CD14-positive monocyte (primary cell): Measurements from ENCODE around the gene RAC2. TPM values are rescaled to one million over a fixed set of nuclear protein-coding genes. Genes with fewer than 3 reads are reported as not detected.
A peak's percentile ranks its signal among the peaks of the same experiment; 100 is the strongest.

Source experiments
- DNase-seq, 3 donors: peaks; one replicate each; pipeline ENCODE4 v3.0.0-alpha.2; 2011 to 2022
- H2AFZ ChIP-seq: 2 replicates; pipeline ENCODE4 v1.6.0; 2012; ENCODE audit warnings: mild to moderate bottlenecking, low read depth, low read length, inconsistent platforms; ENCODE audit not compliant: insufficient read depth, poor library complexity, severe bottlenecking
- H3K27ac ChIP-seq, 2 donors: 1 replicate in 1 of 2; 2 replicates in 1 of 2; pipeline ENCODE4 v1.5.1; 2012 to 2013; ENCODE audit warnings: low read length in 2 of 2, control low read depth in 1 of 2, inconsistent platforms in 1 of 2, low read depth in 1 of 2, mild to moderate bottlenecking in 1 of 2
- H3K27me3 ChIP-seq, 2 donors: one replicate each; pipeline versions ENCODE4 v1.6.0 to v1.6.1; 2011 to 2013; ENCODE audit warnings: low read length in 2 of 2; ENCODE audit not compliant: control insufficient read depth in 2 of 2, insufficient read depth in 2 of 2
- H3K36me3 ChIP-seq, 2 donors: replicated peaks in 1 of 2; 1 replicate in 1 of 2; 2 replicates in 1 of 2; pipeline versions ENCODE4 v1.5.1 to v1.6.1; 2012 to 2013; ENCODE audit warnings: low read length in 2 of 2, control low read depth in 1 of 2, inconsistent platforms in 1 of 2, mild to moderate bottlenecking in 1 of 2; ENCODE audit not compliant: insufficient read depth in 2 of 2, control insufficient read depth in 1 of 2
- H3K4me1 ChIP-seq, 2 donors: 1 replicate in 1 of 2; 2 replicates in 1 of 2; pipeline versions ENCODE4 v1.5.1 to v1.6.1; 2012 to 2013; ENCODE audit warnings: low read length in 2 of 2, control low read depth in 1 of 2, inconsistent platforms in 1 of 2, mild to moderate bottlenecking in 1 of 2, moderate library complexity in 1 of 2; ENCODE audit not compliant: insufficient read depth in 2 of 2, control insufficient read depth in 1 of 2
- H3K4me2 ChIP-seq: replicated peaks from 2 replicates; pipeline ENCODE3; 2012; ENCODE audit warnings: low read length, moderate library complexity, mild to moderate bottlenecking; ENCODE audit not compliant: poor library complexity, severe bottlenecking; ENCODE audit errors: extremely low read depth
- H3K4me3 ChIP-seq, 3 experiments: fragments of 200-600 bp in 1 of 3; sonication (generic) in 1 of 3; replicated peaks in 1 of 3; 1 replicate in 2 of 3; 2 replicates in 1 of 3; pipeline ENCODE4 v1.5.1; 2011 to 2013; ENCODE audit warnings: low read length in 3 of 3, mild to moderate bottlenecking in 3 of 3, control low read depth in 2 of 3, low read depth in 2 of 3, inconsistent platforms in 1 of 3, moderate library complexity in 1 of 3
- H3K79me2 ChIP-seq: 2 replicates; pipeline ENCODE4 v1.6.0; 2012; ENCODE audit warnings: mild to moderate bottlenecking, control low read depth, inconsistent platforms, low read length, moderate library complexity; ENCODE audit not compliant: insufficient read depth
- H3K9ac ChIP-seq: 2 replicates; pipeline ENCODE4 v1.6.0; 2017; ENCODE audit warnings: low read length, mild to moderate bottlenecking; ENCODE audit not compliant: insufficient read depth, poor library complexity, severe bottlenecking
- H3K9me3 ChIP-seq, 2 donors: replicated peaks in 1 of 2; 1 replicate in 1 of 2; 2 replicates in 1 of 2; pipeline versions ENCODE4 v1.5.1 to v1.6.1; 2012 to 2013; ENCODE audit warnings: low read length in 2 of 2, control low read depth in 1 of 2; ENCODE audit not compliant: control insufficient read depth in 1 of 2, insufficient read depth in 1 of 2
- H4K20me1 ChIP-seq: 2 replicates; pipeline ENCODE4 v1.6.0; 2012; ENCODE audit warnings: mild to moderate bottlenecking, low read length, control low read depth, moderate library complexity; ENCODE audit not compliant: insufficient read depth
- H3K27ac Mint-ChIP-seq, 7 donors: one replicate each; pipeline ENCODE4 v1.8.0; 2020; ENCODE audit warnings: mild to moderate bottlenecking in 7 of 7, mixed read lengths in 7 of 7, moderate library complexity in 6 of 7, inconsistent platforms in 2 of 7
- H3K27me3 Mint-ChIP-seq, 3 donors: one replicate each; pipeline ENCODE4 v1.8.0; 2021 to 2022; ENCODE audit warnings: low read depth in 3 of 3, mild to moderate bottlenecking in 3 of 3, mixed read lengths in 3 of 3, moderate library complexity in 3 of 3, inconsistent platforms in 1 of 3
- H3K36me3 Mint-ChIP-seq, 2 donors: one replicate each; pipeline ENCODE4 v1.8.0; 2020; ENCODE audit warnings: mixed read lengths in 2 of 2, inconsistent platforms in 1 of 2, mild to moderate bottlenecking in 1 of 2
- H3K4me1 Mint-ChIP-seq: one replicate; pipeline ENCODE4 v1.8.0; 2020; ENCODE audit warnings: mild to moderate bottlenecking, mixed read lengths
- H3K4me3 Mint-ChIP-seq, 2 donors: one replicate each; pipeline ENCODE4 v1.8.0; 2020; ENCODE audit warnings: mild to moderate bottlenecking in 2 of 2, mixed read lengths in 2 of 2, moderate library complexity in 1 of 2
- H3K9me3 Mint-ChIP-seq, 7 donors: one replicate each; pipeline ENCODE4 v1.8.0; 2020 to 2022; ENCODE audit warnings: mixed read lengths in 7 of 7, mild to moderate bottlenecking in 6 of 7, moderate library complexity in 6 of 7, inconsistent platforms in 2 of 7
- CTCF ChIP-seq: fragments of 200-600 bp; IDR thresholded peaks from one replicate; pipeline ENCODE4 v1.8.0; 2022; ENCODE audit warnings: antibody characterized with exemption, mild to moderate bottlenecking
- WGBS: methylation state at CpG from one replicate; pipeline ENCODE4 v1.1.5; 2013; ENCODE audit warnings: missing lambda C conversion rate; ENCODE audit not compliant: insufficient coverage; 5-methylcytosine and 5-hydroxymethylcytosine counted together
- intact Hi-C, 2 donors: fragments of 100-400 bp; cut with micrococcal nuclease; formaldehyde crosslinking; loops; one replicate each; pipeline versions ENCODE4 v1.15.0 to v1.15.1; 2023
- polyA plus RNA-seq, 3 donors: library from polyadenylated mRNA; depleted of rRNA in 1 of 3; unstranded in 2 of 3; stranded (reverse) in 1 of 3; fragments of 300-500 nt in 2 of 3; fragments of >200 nt in 1 of 3; fragmentation: Illumina TruSeq in 2 of 3; gene quantifications; 1 replicate in 2 of 3; 2 replicates in 1 of 3; pipeline ENCODE4 v1.2.3, GENCODE V29; 2012 to 2021

Gene RAC2
- polyA plus RNA-seq, 3 donors = 360 to 529 (median 526) TPM

GRCh38 chr22:37194750-37195149 is 49.3 kb downstream of the RAC2 start:
- H3K4me1 Mint-ChIP-seq = peaks cover 10% of the 10 kb centered on the region
- H3K9me3 Mint-ChIP-seq = no peaks in the 10 kb centered on the region
- H3K79me2 ChIP-seq = no peaks in the 10 kb centered on the region
- H4K20me1 ChIP-seq = peaks cover 6% of the 10 kb centered on the region
- WGBS = 83% methylated on average over 1 of the region's 3 CpGs
- H3K36me3 ChIP-seq = no peaks in the 10 kb centered on the region
- H3K4me1 ChIP-seq = peaks cover 12 to 18% of the 10 kb centered on the region in 2 donors
- H3K4me3 ChIP-seq = no peak overlapping the region
- intact Hi-C loops = loop anchor here (5.0 kb wide), 1 partner anchor 117 kb away; no protein-coding TSS in a partner anchor
- H3K4me3 Mint-ChIP-seq = no peak overlapping the region
- H2AFZ ChIP-seq = no peak overlapping the region
- H3K27ac ChIP-seq = no peak overlapping the region
- no peaks in the 10 kb centered on the region for H3K27me3 ChIP-seq
- peaks cover 0 to 4% (median 1%) of the 10 kb centered on the region in 3 donors for H3K27me3 Mint-ChIP-seq
- H3K36me3 Mint-ChIP-seq = no peaks in the 10 kb centered on the region
- peak overlapping the region in 2 of 7 donors; percentile 29 to 31 for H3K27ac Mint-ChIP-seq
- no peaks in the 10 kb centered on the region for H3K9me3 ChIP-seq
- DNase-seq = no peak
- H3K9ac ChIP-seq = no peak overlapping the region
- no peak for TF ChIP-seq CTCF
- no peak overlapping the region for H3K4me2 ChIP-seq

- no peak overlapping the region for H3K27ac ChIP-seq
- no peaks in the 10 kb centered on the region for H3K36me3 ChIP-seq
- H3K27ac Mint-ChIP-seq = no peak overlapping the region
- DNase-seq = no peak
- no peak overlapping the region for H3K4me2 ChIP-seq
- peaks cover 9% of the 10 kb centered on the region for H3K4me1 Mint-ChIP-seq
- peaks cover 4 to 8% of the 10 kb centered on the region in 2 donors for H3K4me1 ChIP-seq
- H3K36me3 Mint-ChIP-seq = no peaks in the 10 kb centered on the region
- intact Hi-C loops = no loop called here
- TF ChIP-seq CTCF = no peak
- H3K4me3 ChIP-seq = no peak overlapping the region
- no peaks in the 10 kb centered on the region for H3K9me3 ChIP-seq
- 45% methylated on average over 6 of the region's 10 CpGs for WGBS
- no peak overlapping the region for H3K4me3 Mint-ChIP-seq
- H2AFZ ChIP-seq = no peak overlapping the region
- peaks cover 6% of the 10 kb centered on the region for H4K20me1 ChIP-seq
- H3K27me3 Mint-ChIP-seq = peaks cover 0 to 4% (median 1%) of the 10 kb centered on the region in 3 donors
- no peak overlapping the region for H3K9ac ChIP-seq
- no peaks in the 10 kb centered on the region for H3K9me3 Mint-ChIP-seq
- H3K79me2 ChIP-seq = no peaks in the 10 kb centered on the region
- H3K27me3 ChIP-seq = no peaks in the 10 kb centered on the region
Observed at GRCh38 chr22:37193629-37194191, 50.4 kb downstream of the RAC2 start.
